A673 (cell line): ENCODE data around the gene SELENOK. TPM values are rescaled to one million over a fixed set of nuclear protein-coding genes. Genes with fewer than 3 reads are reported as not detected.

ENCODE experiments used
- BruUV-seq: library from RNA; stranded (reverse); fragments of 400-500 nt; replicated peaks from 2 replicates; lab custom pipeline; 2021; lab: Mats Ljungman, UMichigan
- CTCF ChIA-PET: fragments of 300-600 bp; sonication (Branson Sonifier 250); formaldehyde crosslinking; loops from one replicate; lab custom pipeline; 2022; ENCODE audit warnings: antibody characterized with exemption; lab: Charles Lee
- POLR2A ChIA-PET: fragments of 300-600 bp; sonication (Branson Sonifier 250); formaldehyde crosslinking; loops from one replicate; lab custom pipeline; 2022; ENCODE audit warnings: antibody characterized with exemption; ENCODE audit not compliant: low non-redundant PET; lab: Charles Lee
- DNase-seq: peaks from one replicate; pipeline ENCODE4 v3.0.0-alpha.2; 2015; ENCODE audit warnings: low spot score
- H3K27ac ChIP-seq: fragments of 200-600 bp; sonication (generic); 2 replicates; pipeline ENCODE4 v1.5.1; 2016; ENCODE audit warnings: mixed run types, low read depth, mild to moderate bottlenecking, mixed read lengths, antibody characterized with exemption, low read length; ENCODE audit not compliant: poor library complexity, severe bottlenecking
- H3K27me3 ChIP-seq: fragments of 200-600 bp; sonication (generic); replicated peaks from 2 replicates; pipeline ENCODE4 v1.6.1; 2017; ENCODE audit warnings: mixed run types, low read depth, mild to moderate bottlenecking, mixed read lengths, antibody characterized with exemption, low read length; ENCODE audit not compliant: insufficient read depth, poor library complexity
- H3K36me3 ChIP-seq: fragments of 200-600 bp; sonication (generic); 2 replicates; pipeline ENCODE4 v1.6.1; 2016; ENCODE audit warnings: mixed run types, mild to moderate bottlenecking, mixed read lengths, antibody characterized with exemption, low read length; ENCODE audit not compliant: insufficient read depth, poor library complexity, severe bottlenecking
- H3K4me1 ChIP-seq: fragments of 200-600 bp; sonication (generic); 2 replicates; pipeline ENCODE4 v1.6.1; 2017; ENCODE audit warnings: mixed run types, mild to moderate bottlenecking, mixed read lengths, antibody characterized with exemption, low read length; ENCODE audit not compliant: insufficient read depth, poor library complexity, severe bottlenecking
- H3K4me3 ChIP-seq: fragments of 200-600 bp; sonication (generic); 2 replicates; pipeline ENCODE4 v1.5.1; 2016; ENCODE audit warnings: low read depth, mixed run types, mild to moderate bottlenecking, mixed read lengths, low read length; ENCODE audit not compliant: poor library complexity, severe bottlenecking
- H3K9me3 ChIP-seq: fragments of 200-600 bp; sonication (generic); 2 replicates; pipeline ENCODE4 v1.6.1; 2016; ENCODE audit warnings: mixed run types, low read depth, mild to moderate bottlenecking, mixed read lengths, antibody characterized with exemption, low read length; ENCODE audit not compliant: poor library complexity, severe bottlenecking
- EZH2 ChIP-seq: fragments of 200-600 bp; sonication (generic); IDR thresholded peaks from 2 replicates; pipeline ENCODE4 v1.6.1; 2017; ENCODE audit warnings: borderline replicate concordance, low read depth, mild to moderate bottlenecking, mixed read lengths, antibody characterized with exemption, low read length; ENCODE audit not compliant: poor library complexity, severe bottlenecking
- intact Hi-C: fragments of 100-400 bp; cut with micrococcal nuclease; formaldehyde crosslinking; loops from one replicate; pipeline ENCODE4 v1.10.0; 2022; ENCODE audit not compliant: unreplicated experiment
- total RNA-seq: library from RNA; stranded (reverse); gene quantifications from 2 replicates; pipeline ENCODE4 v1.2.3, GENCODE V29; 2021
- TF ChIP-seq, protein P1 (sequence below): fragments of 300-800, 200-600 bp; sonication (generic); conservative IDR thresholded peaks from 2 replicates; pipeline ENCODE4 v1.5.1; 2017; ENCODE audit warnings: low read depth, mild to moderate bottlenecking, antibody characterized with exemption, low read length, moderate library complexity, mixed read lengths

Gene SELENOK
- total RNA-seq, 1 experiment from 2014 or later = 19.9 TPM

- intact Hi-C loops = no loop called here
- ChIA-PET CTCF (no interaction called here), POLR2A (no interaction called here)
- Histone ChIP-seq H3K27ac (no peak overlapping the region), H3K27me3 (peaks cover 33% of the 10 kb centered on the region), H3K4me3 (peak overlapping the region; percentile 29), H3K36me3 (no peaks in the 10 kb centered on the region), H3K4me1 (no peaks in the 10 kb centered on the region), H3K9me3 (no peaks in the 10 kb centered on the region)
- TF ChIP-seq, protein P1, sequence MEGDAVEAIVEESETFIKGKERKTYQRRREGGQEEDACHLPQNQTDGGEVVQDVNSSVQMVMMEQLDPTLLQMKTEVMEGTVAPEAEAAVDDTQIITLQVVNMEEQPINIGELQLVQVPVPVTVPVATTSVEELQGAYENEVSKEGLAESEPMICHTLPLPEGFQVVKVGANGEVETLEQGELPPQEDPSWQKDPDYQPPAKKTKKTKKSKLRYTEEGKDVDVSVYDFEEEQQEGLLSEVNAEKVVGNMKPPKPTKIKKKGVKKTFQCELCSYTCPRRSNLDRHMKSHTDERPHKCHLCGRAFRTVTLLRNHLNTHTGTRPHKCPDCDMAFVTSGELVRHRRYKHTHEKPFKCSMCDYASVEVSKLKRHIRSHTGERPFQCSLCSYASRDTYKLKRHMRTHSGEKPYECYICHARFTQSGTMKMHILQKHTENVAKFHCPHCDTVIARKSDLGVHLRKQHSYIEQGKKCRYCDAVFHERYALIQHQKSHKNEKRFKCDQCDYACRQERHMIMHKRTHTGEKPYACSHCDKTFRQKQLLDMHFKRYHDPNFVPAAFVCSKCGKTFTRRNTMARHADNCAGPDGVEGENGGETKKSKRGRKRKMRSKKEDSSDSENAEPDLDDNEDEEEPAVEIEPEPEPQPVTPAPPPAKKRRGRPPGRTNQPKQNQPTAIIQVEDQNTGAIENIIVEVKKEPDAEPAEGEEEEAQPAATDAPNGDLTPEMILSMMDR = no peak
- peak; percentile 85 for TF ChIP-seq EZH2
- no TSS peak for BruUV-seq
- no peak for DNase-seq
These were observed 45.9 kb downstream of the SELENOK start for GRCh38 chr3:53845881-53846133.

DNA sequence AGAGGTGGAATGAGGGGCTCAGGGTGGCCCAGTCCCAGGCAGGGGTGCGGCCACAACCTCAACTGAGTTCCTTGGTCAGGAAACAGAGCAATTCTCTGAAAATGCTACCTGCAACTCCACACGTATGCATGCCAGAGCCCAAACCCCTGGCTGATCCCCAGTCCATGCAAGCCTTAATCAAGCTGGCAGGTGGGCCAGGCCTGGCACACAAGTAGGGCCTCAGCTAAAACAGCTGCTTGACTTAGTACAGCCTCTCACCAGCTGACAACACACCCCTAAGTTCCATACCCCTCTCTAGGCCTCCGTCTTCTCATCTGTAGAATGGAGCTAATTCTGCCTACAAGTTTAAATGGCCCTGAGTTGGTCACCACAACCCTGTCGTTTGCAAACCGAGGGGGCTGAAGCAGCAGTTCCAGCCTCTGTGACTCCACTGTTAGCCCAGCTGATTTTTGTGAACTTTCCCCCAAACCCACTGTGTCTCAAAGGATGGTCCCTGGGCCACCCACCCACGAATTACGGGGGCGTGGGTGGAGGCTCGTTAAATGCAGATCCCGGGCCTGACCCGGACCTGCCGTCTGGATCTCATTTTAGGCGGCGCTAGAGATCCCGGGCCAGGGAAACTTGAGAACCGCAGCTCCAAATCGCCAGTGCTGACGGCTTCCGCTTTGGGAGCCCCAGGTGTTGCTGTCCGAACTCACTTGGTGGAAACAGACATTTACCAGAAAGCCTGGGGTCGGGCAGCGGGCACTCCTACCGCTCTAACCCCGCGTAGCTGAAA, 46.4 kb downstream of the SELENOK start:
- H3K36me3 ChIP-seq = no peaks in the 10 kb centered on the region
- no peaks in the 10 kb centered on the region for H3K9me3 ChIP-seq
- no peak overlapping the region for H3K27ac ChIP-seq
- intact Hi-C loops = no loop called here
- peak; percentile 3 for DNase-seq
- ChIA-PET POLR2A (no interaction called here), CTCF (no interaction called here)
- no peaks in the 10 kb centered on the region for H3K4me1 ChIP-seq
- peak overlapping the region; percentile 29 for H3K4me3 ChIP-seq
- TF ChIP-seq EZH2 = no peak
- TF ChIP-seq, protein P1 = no peak
- BruUV-seq = no TSS peak
- peaks cover 33% of the 10 kb centered on the region for H3K27me3 ChIP-seq

DNA sequence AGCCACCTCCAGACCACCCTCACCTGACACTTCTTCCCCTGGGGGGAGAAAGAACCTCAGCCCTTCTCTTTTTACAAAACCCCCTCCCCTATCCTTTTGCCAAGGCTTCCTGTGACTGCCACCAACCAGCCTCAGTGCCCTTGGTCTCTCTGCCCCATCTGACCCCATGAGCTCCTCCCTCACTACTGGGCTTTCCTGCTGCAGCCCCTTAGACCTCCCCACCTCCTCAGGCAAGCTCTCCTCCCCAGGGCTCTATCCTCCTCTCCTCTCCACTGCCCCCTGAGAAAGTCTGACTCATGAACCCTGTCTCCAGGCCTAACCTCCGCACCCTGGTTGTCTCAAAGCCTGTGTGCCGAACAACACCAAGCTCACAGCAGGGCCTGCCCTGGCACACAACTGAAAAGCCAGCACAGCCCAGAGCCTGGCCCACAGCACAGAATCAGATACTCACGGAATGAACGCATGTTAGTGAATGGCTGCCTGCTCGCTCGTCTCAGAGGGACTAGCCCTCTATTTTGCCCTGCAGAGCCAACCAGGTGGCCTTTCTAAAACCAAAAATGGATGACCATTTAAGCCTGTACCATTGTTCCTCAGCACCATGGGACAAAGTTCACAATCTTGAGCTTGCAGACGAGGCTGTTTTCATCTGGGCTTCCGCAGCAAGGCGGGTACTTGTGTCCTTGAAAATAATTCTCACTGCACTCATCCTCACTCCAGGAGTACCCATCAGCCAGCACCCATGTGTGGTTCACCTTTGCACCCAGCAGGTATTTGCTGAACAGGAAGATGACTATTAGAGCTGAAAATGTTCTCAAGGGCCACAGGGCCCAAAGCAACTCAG, 47.2 kb downstream of the SELENOK start:
- Histone ChIP-seq H3K36me3 (no peaks in the 10 kb centered on the region), H3K4me1 (no peaks in the 10 kb centered on the region), H3K4me3 (no peak overlapping the region), H3K9me3 (no peaks in the 10 kb centered on the region), H3K27ac (no peak overlapping the region), H3K27me3 (peaks cover 33% of the 10 kb centered on the region)
- POLR2A ChIA-PET = no interaction called here
- intact Hi-C loops = no loop called here
- DNase-seq = no peak
- TF ChIP-seq EZH2 = no peak
- TF ChIP-seq, protein P1 = no peak
- CTCF ChIA-PET = no interaction called here
- BruUV-seq = no TSS peak
